Activated T-helper 17 cell treated with anti-CD3 and anti-CD28 coated beads, Interleukin-2, amount 50 U/mL, for 72 hours (primary cell): ENCODE measurements around the gene RPS8. TPM values are rescaled to one million over a fixed set of nuclear protein-coding genes. Genes with fewer than 3 reads are reported as not detected.
A peak's percentile ranks its signal among the peaks of the same experiment; 100 is the strongest.
"Not testable (repeated sequence)": the region's sequence is repeated elsewhere in the genome, so short reads cannot be mapped to it uniquely, and the experiment has no call there.

Experiments used
- ATAC-seq: fragments of 150-1000 bp; cut with Tn5 transposase; replicated peaks from 2 replicates; pipeline ENCODE4 v1.10.0; 2021; ENCODE audit warnings: mild to moderate bottlenecking, moderate library complexity
- H3K27ac Mint-ChIP-seq: one replicate; pipeline ENCODE4 v1.8.0; 2022; ENCODE audit warnings: mixed read lengths
- H3K27me3 Mint-ChIP-seq: one replicate; pipeline ENCODE4 v1.8.0; 2022; ENCODE audit warnings: mixed read lengths
- H3K36me3 Mint-ChIP-seq: one replicate; pipeline ENCODE4 v1.8.0; 2022; ENCODE audit warnings: low read depth, mild to moderate bottlenecking, mixed read lengths
- H3K4me1 Mint-ChIP-seq: one replicate; pipeline ENCODE4 v1.8.0; 2022; ENCODE audit warnings: mixed read lengths
- H3K4me3 Mint-ChIP-seq: one replicate; pipeline ENCODE4 v1.8.0; 2022; ENCODE audit warnings: mild to moderate bottlenecking, mixed read lengths
- H3K9me3 Mint-ChIP-seq: one replicate; pipeline ENCODE4 v1.8.0; 2022; ENCODE audit warnings: mixed read lengths
- total RNA-seq, 2 donors: library from RNA; stranded (reverse); gene quantifications; one replicate each; pipeline ENCODE4 v1.2.3, GENCODE V29; 2022

Gene RPS8
- total RNA-seq, 2 donors from 2014 or later = 2,475 to 3,183 TPM

- Mint-ChIP-seq H3K27ac (peak overlapping the region; percentile 90), H3K4me3 (peak overlapping the region; percentile 89), H3K9me3 (no peaks in the 10 kb centered on the region), H3K36me3 (peaks cover 94% of the 10 kb centered on the region), H3K27me3 (no peaks in the 10 kb centered on the region), H3K4me1 (peaks cover 32% of the 10 kb centered on the region)
- ATAC-seq = no peak
Observed at GRCh38 chr1:44805311-44806024, 30.1 kb downstream of the RPS8 start.

GRCh38 chr1:44806025-44806703 is 30.8 kb downstream of the RPS8 start:
- no peaks in the 10 kb centered on the region for H3K9me3 Mint-ChIP-seq
- H3K36me3 Mint-ChIP-seq = peaks cover 95% of the 10 kb centered on the region
- peak overlapping the region; percentile 91 for H3K4me3 Mint-ChIP-seq
- peak overlapping the region; percentile 99 for H3K27ac Mint-ChIP-seq
- no peak for ATAC-seq
- H3K27me3 Mint-ChIP-seq = no peaks in the 10 kb centered on the region
- H3K4me1 Mint-ChIP-seq = peaks cover 39% of the 10 kb centered on the region

- Mint-ChIP-seq H3K9me3 (no peaks in the 10 kb centered on the region), H3K4me3 (peak within 1 kb of the TSS; percentile 91), H3K27ac (peak within 1 kb of the TSS; percentile 99), H3K4me1 (peaks cover 44% of the 10 kb centered on the region), H3K27me3 (no peaks in the 10 kb centered on the region), H3K36me3 (peaks cover 95% of the 10 kb centered on the region)
- ATAC-seq = no peak
Observed at GRCh38 chr1:44806704-44807363, 31.5 kb downstream of the RPS8 start, which contains the start of gene DYNLT4. Gene DYNLT4 (minus strand): TSS chr1:44807351. CDS start chr1:44806668, 683 bp downstream.

GRCh38 chr1:44807364-44808062 is 32.2 kb downstream of the RPS8 start:
- H3K27me3 Mint-ChIP-seq = no peaks in the 10 kb centered on the region
- no peaks in the 10 kb centered on the region for H3K9me3 Mint-ChIP-seq
- peak overlapping the region; percentile 99 for H3K27ac Mint-ChIP-seq
- H3K4me3 Mint-ChIP-seq = peak overlapping the region; percentile 91
- ATAC-seq = peak; percentile 59
- H3K36me3 Mint-ChIP-seq = peaks cover 95% of the 10 kb centered on the region
- peaks cover 44% of the 10 kb centered on the region for H3K4me1 Mint-ChIP-seq

- Mint-ChIP-seq H3K4me3 (peak within 1 kb of the TSS; percentile 91), H3K36me3 (peaks cover 95% of the 10 kb centered on the region), H3K4me1 (peaks cover 40% of the 10 kb centered on the region), H3K9me3 (no peaks in the 10 kb centered on the region), H3K27ac (peak within 1 kb of the TSS; percentile 99), H3K27me3 (no peaks in the 10 kb centered on the region)
- ATAC-seq = peak; percentile 66
Observed at GRCh38 chr1:44808063-44808937, 33.0 kb downstream of the RPS8 start, which contains the start of gene BTBD19. Gene BTBD19 (plus strand): TSS chr1:44808523. CDS start chr1:44808821, 298 bp downstream.

GRCh38 chr1:44808938-44809917 is 33.9 kb downstream of the RPS8 start:
- peak; percentile 53 for ATAC-seq
- no peaks in the 10 kb centered on the region for H3K27me3 Mint-ChIP-seq
- peaks cover 95% of the 10 kb centered on the region for H3K36me3 Mint-ChIP-seq
- H3K4me3 Mint-ChIP-seq = peak overlapping the region; percentile 91
- H3K9me3 Mint-ChIP-seq = no peaks in the 10 kb centered on the region
- H3K4me1 Mint-ChIP-seq = peaks cover 39% of the 10 kb centered on the region
- peak overlapping the region; percentile 99 for H3K27ac Mint-ChIP-seq

- Mint-ChIP-seq H3K4me3 (peak overlapping the region; percentile 91), H3K9me3 (no peaks in the 10 kb centered on the region), H3K27ac (peak overlapping the region; percentile 99), H3K27me3 (no peaks in the 10 kb centered on the region), H3K4me1 (peaks cover 42% of the 10 kb centered on the region), H3K36me3 (peaks cover 95% of the 10 kb centered on the region)
- peak; percentile 3 for ATAC-seq
Observed at GRCh38 chr1:44810101-44810761, 34.9 kb downstream of the RPS8 start.

- peak overlapping the region; percentile 99 for H3K27ac Mint-ChIP-seq
- ATAC-seq, H3K27me3 Mint-ChIP-seq, H3K9me3 Mint-ChIP-seq: not testable (repeated sequence)
- H3K36me3 Mint-ChIP-seq = peaks cover 95% of the 10 kb centered on the region
- H3K4me1 Mint-ChIP-seq = peaks cover 40% of the 10 kb centered on the region
- H3K4me3 Mint-ChIP-seq = peak overlapping the region; percentile 91
Observed at GRCh38 chr1:44810762-44811105, 35.4 kb downstream of the RPS8 start.

GRCh38 chr1:44811234-44811633 is 35.9 kb downstream of the RPS8 start:
- H3K9me3 Mint-ChIP-seq = no peaks in the 10 kb centered on the region
- peak overlapping the region; percentile 99 for H3K27ac Mint-ChIP-seq
- H3K27me3 Mint-ChIP-seq = no peaks in the 10 kb centered on the region
- H3K36me3 Mint-ChIP-seq = peaks cover 95% of the 10 kb centered on the region
- H3K4me3 Mint-ChIP-seq = peak overlapping the region; percentile 91
- ATAC-seq = no peak
- peaks cover 40% of the 10 kb centered on the region for H3K4me1 Mint-ChIP-seq

GRCh38 chr1:44812822-44813543 is 37.6 kb downstream of the RPS8 start:
- no peak for ATAC-seq
- H3K9me3 Mint-ChIP-seq = no peaks in the 10 kb centered on the region
- peak overlapping the region; percentile 99 for H3K27ac Mint-ChIP-seq
- H3K36me3 Mint-ChIP-seq = peaks cover 82% of the 10 kb centered on the region
- no peaks in the 10 kb centered on the region for H3K27me3 Mint-ChIP-seq
- H3K4me3 Mint-ChIP-seq = peak overlapping the region; percentile 91
- H3K4me1 Mint-ChIP-seq = peaks cover 37% of the 10 kb centered on the region

GRCh38 chr1:44815926-44816325 is 40.6 kb downstream of the RPS8 start:
- H3K4me3 Mint-ChIP-seq, ATAC-seq, H3K27ac Mint-ChIP-seq, H3K27me3 Mint-ChIP-seq, H3K9me3 Mint-ChIP-seq: not testable (repeated sequence)
- Mint-ChIP-seq H3K4me1 (peaks cover 47% of the 10 kb centered on the region), H3K36me3 (peaks cover 69% of the 10 kb centered on the region)

- H3K27me3 Mint-ChIP-seq = no peaks in the 10 kb centered on the region
- peak overlapping the region; percentile 88 for H3K4me3 Mint-ChIP-seq
- peaks cover 55% of the 10 kb centered on the region for H3K36me3 Mint-ChIP-seq
- no peak for ATAC-seq
- H3K9me3 Mint-ChIP-seq = no peaks in the 10 kb centered on the region
- no peak overlapping the region for H3K27ac Mint-ChIP-seq
- peaks cover 34% of the 10 kb centered on the region for H3K4me1 Mint-ChIP-seq
Observed at GRCh38 chr1:44817307-44817706, 42.0 kb downstream of the RPS8 start.
